ENCODE measurements around the gene KIF26B.

GRCh38 chr1:245483247-245483646 is 328.5 kb downstream of the KIF26B start:
- TF ChIP-seq EP300 (conservative IDR thresholded peaks at IDR 0.05; ENCODE audit: poor library complexity, severe bottlenecking) (no peak), EZH2 (IDR thresholded peaks at IDR 0.05; ENCODE audit: borderline replicate concordance, insufficient read depth, low read length, poor library complexity, severe bottlenecking) (no peak), RAD21 (conservative IDR thresholded peaks at IDR 0.05) (no peak), POLR2AphosphoS5 (IDR thresholded peaks at IDR 0.05) (no peak), CTCF (IDR thresholded peaks at IDR 0.05; ENCODE audit: poor library complexity, severe bottlenecking) (no peak), REST (IDR thresholded peaks at IDR 0.05; ENCODE audit: borderline replicate concordance) (no peak)

All from neural cell (in vitro differentiated cells).